ENCODE measurements around the gene SAMM50.

Gene SAMM50

GRCh38 chr22:43945632-43946383, 9.4 kb upstream of the SAMM50 start:
- peak; percentile 31 for DNase-seq (ENCODE audit: low read depth)

- no peak for DNase-seq (ENCODE audit: low read depth)
These were observed 8.9 kb upstream of the SAMM50 start for GRCh38 chr22:43946384-43946667.

GRCh38 chr22:43948836-43949406, 6.3 kb upstream of the SAMM50 start:
- no peak for DNase-seq (ENCODE audit: low read depth)

- DNase-seq (ENCODE audit: low read depth) = no peak
These were observed 3.9 kb upstream of the SAMM50 start for GRCh38 chr22:43951391-43951790.

GRCh38 chr22:43951966-43952365, 3.3 kb upstream of the SAMM50 start:
- no peak for DNase-seq (ENCODE audit: low read depth)

GRCh38 chr22:43953988-43954785, 1.1 kb upstream of the SAMM50 start:
- no peak for DNase-seq (ENCODE audit: low read depth)

GRCh38 chr22:43955883-43956782, 891 bp downstream of the SAMM50 start:
- no peak for DNase-seq (ENCODE audit: low read depth)

GRCh38 chr22:43956805-43957463, 1.7 kb downstream of the SAMM50 start:
- no peak for DNase-seq (ENCODE audit: low read depth)

GRCh38 chr22:43957871-43958270, 2.6 kb downstream of the SAMM50 start:
- DNase-seq (ENCODE audit: low read depth) = no peak

GRCh38 chr22:43964314-43964857, 9.1 kb downstream of the SAMM50 start:
- DNase-seq (ENCODE audit: low read depth) = no peak

- no peak for DNase-seq (ENCODE audit: low read depth)
These were observed 11.8 kb downstream of the SAMM50 start for GRCh38 chr22:43967069-43967468.

GRCh38 chr22:43968614-43969013, 13.4 kb downstream of the SAMM50 start:
- DNase-seq (ENCODE audit: low read depth) = no peak

- DNase-seq (ENCODE audit: low read depth) = no peak
These were observed 14.0 kb downstream of the SAMM50 start for GRCh38 chr22:43969021-43969878.

GRCh38 chr22:43969989-43970755, 14.9 kb downstream of the SAMM50 start:
- DNase-seq (ENCODE audit: low read depth) = no peak

GRCh38 chr22:43971112-43971511, 15.9 kb downstream of the SAMM50 start:
- DNase-seq (ENCODE audit: low read depth) = no peak

GRCh38 chr22:43972931-43973462, 17.8 kb downstream of the SAMM50 start:
- DNase-seq (ENCODE audit: low read depth) = no peak

GRCh38 chr22:43974028-43974545, 18.8 kb downstream of the SAMM50 start:
- no peak for DNase-seq (ENCODE audit: low read depth)

- no peak for DNase-seq (ENCODE audit: low read depth)
These were observed 19.8 kb downstream of the SAMM50 start for GRCh38 chr22:43975041-43975440.

All from GM04504 (cell line).